ENCODE measurements around the gene LRRC41. TPM values are rescaled to one million over a fixed set of nuclear protein-coding genes. Genes with fewer than 3 reads are reported as not detected.

The LRRC41 gene
- total and polyA plus RNA-seq, 2 of the 13 experiments (the other 11 are each of a cell fraction or from before 2014, with no cell fraction given), result 48.1 to 53.6 TPM

GRCh38 chr1:46302641-46303037 is 777 bp downstream of the LRRC41 start (continued):
- TF ChIP-seq HNF1A (IDR thresholded peaks at IDR 0.05; ENCODE audit: low read depth) (no peak), HNF1A (CRISPR knock-in tag; IDR thresholded peaks at IDR 0.05; ENCODE audit: borderline replicate concordance) (no peak), KLF16 (CRISPR knock-in tag; IDR thresholded peaks at IDR 0.05) (no peak), ZSCAN20 (CRISPR knock-in tag; IDR thresholded peaks at IDR 0.05; ENCODE audit: borderline replicate concordance) (peak; percentile 37; the same call in 1 of the 2 replicates), ZBTB37 (CRISPR knock-in tag; IDR thresholded peaks at IDR 0.05) (peak; percentile 15; the same call in 1 of the 2 replicates), IRX3 (CRISPR knock-in tag; IDR thresholded peaks at IDR 0.05; ENCODE audit: borderline replicate concordance, low read depth) (no peak; the same call in 1 of the 2 replicates), NKX3-1 (CRISPR knock-in tag; IDR thresholded peaks at IDR 0.05) (no peak; the same call in 1 of the 2 replicates), FOXK1 (CRISPR knock-in tag; IDR thresholded peaks at IDR 0.05; ENCODE audit: borderline replicate concordance, low read depth) (peak; percentile 28; the same call in 1 of the 2 replicates), FOXA3 (CRISPR knock-in tag; IDR thresholded peaks at IDR 0.05) (no peak), RERE (CRISPR knock-in tag; IDR thresholded peaks at IDR 0.05; ENCODE audit: low read depth) (0 out of 2 replicates have a peak, but pooled peaks have one; percentile 6), ZHX1 (CRISPR knock-in tag; IDR thresholded peaks at IDR 0.05; ENCODE audit: low read depth) (no peak), ZNF546 (CRISPR knock-in tag; conservative IDR thresholded peaks at IDR 0.05) (no peak; the same call in 1 of the 2 replicates), ADNP (CRISPR knock-in tag; IDR thresholded peaks at IDR 0.05) (no peak), POLR2G (IDR thresholded peaks at IDR 0.05; ENCODE audit: low read depth, low read length) (no peak), TAF15 (IDR thresholded peaks at IDR 0.05; ENCODE audit: low read depth, low read length, poor library complexity, severe bottlenecking) (peak; percentile 16)
